ENCODE results near the gene SPIN1.

The SPIN1 gene

DNA sequence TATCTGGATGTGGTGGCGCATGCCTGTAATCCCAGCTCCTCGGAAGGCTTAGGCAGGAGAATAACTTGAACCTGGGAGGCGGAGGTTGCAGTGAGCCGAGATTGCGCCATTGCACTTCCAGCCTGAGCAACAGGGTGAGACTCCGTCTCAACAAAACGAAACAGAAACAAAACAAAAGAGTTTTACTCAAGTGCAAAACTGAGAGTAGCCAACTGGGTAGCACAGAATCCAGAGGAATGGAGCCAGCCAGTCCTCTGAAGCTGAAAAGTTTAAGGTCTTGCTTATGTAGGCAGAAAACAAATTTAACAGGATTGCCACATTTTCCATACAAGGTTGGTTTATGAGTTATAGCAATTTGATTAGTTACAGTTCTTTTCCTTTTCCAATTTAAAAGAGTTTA, 32.0 kb downstream of the SPIN1 start:
- H3K27ac ChIP-seq, result no peak overlapping the region

DNA sequence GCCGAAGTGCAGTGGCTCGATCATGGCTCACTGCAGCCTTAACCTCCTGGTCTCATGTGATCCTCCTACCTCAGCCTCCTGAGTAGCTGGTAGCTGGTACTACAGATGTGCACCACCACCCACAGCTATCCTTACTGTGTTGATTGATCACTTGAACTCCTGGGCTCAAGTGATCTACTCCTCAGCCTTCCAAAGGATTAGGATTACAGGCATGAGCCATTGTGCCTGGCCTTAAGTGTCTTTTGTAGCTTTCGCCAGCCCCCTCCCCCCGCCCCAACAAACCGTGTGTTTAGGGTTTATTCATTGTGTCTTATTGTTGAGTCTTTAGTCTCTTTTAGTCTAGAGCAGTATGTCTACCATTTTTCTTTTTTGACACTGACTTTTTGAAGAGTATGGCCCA, 33.1 kb downstream of the SPIN1 start:
- no peak overlapping the region for H3K27ac ChIP-seq
- TF ChIP-seq, protein P1, sequence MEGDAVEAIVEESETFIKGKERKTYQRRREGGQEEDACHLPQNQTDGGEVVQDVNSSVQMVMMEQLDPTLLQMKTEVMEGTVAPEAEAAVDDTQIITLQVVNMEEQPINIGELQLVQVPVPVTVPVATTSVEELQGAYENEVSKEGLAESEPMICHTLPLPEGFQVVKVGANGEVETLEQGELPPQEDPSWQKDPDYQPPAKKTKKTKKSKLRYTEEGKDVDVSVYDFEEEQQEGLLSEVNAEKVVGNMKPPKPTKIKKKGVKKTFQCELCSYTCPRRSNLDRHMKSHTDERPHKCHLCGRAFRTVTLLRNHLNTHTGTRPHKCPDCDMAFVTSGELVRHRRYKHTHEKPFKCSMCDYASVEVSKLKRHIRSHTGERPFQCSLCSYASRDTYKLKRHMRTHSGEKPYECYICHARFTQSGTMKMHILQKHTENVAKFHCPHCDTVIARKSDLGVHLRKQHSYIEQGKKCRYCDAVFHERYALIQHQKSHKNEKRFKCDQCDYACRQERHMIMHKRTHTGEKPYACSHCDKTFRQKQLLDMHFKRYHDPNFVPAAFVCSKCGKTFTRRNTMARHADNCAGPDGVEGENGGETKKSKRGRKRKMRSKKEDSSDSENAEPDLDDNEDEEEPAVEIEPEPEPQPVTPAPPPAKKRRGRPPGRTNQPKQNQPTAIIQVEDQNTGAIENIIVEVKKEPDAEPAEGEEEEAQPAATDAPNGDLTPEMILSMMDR (conservative IDR thresholded peaks at IDR 0.05), result no peak

More for the DNA sequence above, 32.0 kb downstream of the SPIN1 start:
- TF ChIP-seq, protein P1 (conservative IDR thresholded peaks at IDR 0.05), result no peak

GRCh38 chr9:88425538-88425950, 37.3 kb downstream of the SPIN1 start:
- TF ChIP-seq, protein P1 (conservative IDR thresholded peaks at IDR 0.05), result no peak

GRCh38 chr9:88426651-88427050, 38.4 kb downstream of the SPIN1 start:
- TF ChIP-seq, protein P1 (conservative IDR thresholded peaks at IDR 0.05), result no peak
- H3K27ac ChIP-seq, result no peak overlapping the region

More at GRCh38 chr9:88425538-88425950, 37.3 kb downstream of the SPIN1 start:
- no peak overlapping the region for H3K27ac ChIP-seq

- H3K27ac ChIP-seq, result no peak overlapping the region
- TF ChIP-seq, protein P1 (conservative IDR thresholded peaks at IDR 0.05), result no peak
Measured at GRCh38 chr9:88429595-88430430, 41.6 kb downstream of the SPIN1 start.

GRCh38 chr9:88433583-88434255, 45.5 kb downstream of the SPIN1 start:
- no peak overlapping the region for H3K27ac ChIP-seq
- TF ChIP-seq, protein P1 (conservative IDR thresholded peaks at IDR 0.05), result no peak

DNA sequence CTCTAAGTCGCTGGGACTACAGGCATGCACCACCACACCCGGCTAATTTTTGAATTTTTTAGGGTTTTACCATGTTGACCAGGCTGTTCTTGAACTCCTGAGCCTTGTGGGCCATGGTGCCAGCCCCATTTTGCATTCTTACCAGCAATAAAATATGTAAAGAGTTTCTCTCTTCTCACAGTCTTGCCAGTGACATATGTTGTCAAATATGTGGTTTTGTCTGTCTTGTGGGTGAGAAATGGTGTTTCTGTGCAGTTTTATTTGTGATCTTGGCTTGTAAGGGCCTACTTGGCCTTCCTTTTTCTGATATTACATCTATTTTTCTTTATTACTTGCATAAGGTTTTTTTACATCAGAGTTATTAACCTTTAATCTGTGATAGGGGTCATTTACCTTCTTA, 47.1 kb downstream of the SPIN1 start:
- H3K27ac ChIP-seq, result no peak overlapping the region
- TF ChIP-seq, protein P1 (conservative IDR thresholded peaks at IDR 0.05), result no peak

All from VCaP (cell line).